Testis (tissue), 2 donors: ENCODE measurements around the gene C1orf21.
A peak's percentile ranks its signal among the peaks of the same experiment; 100 is the strongest.

Experiments used
- CTCF ChIP-seq, 3 experiments: fragments of 450-650 bp in 2 of 3; fragments of 200-600 bp in 1 of 3; sonication (generic) in 1 of 3; IDR thresholded peaks; one replicate each; pipeline ENCODE4 v1.5.1; 2016 to 2019; ENCODE audit warnings: antibody characterized with exemption in 3 of 3, mild to moderate bottlenecking in 2 of 3, moderate library complexity in 1 of 3
- POLR2A ChIP-seq: fragments of 450-650 bp; IDR thresholded peaks from one replicate; pipeline ENCODE4 v1.6.1; 2017; ENCODE audit warnings: antibody characterized with exemption, mild to moderate bottlenecking, moderate library complexity

- TF ChIP-seq CTCF (IDR thresholded peaks at IDR 0.05) (no peak), POLR2A (peak; percentile 59)
These were observed at the start of gene C1orf21 for GRCh38 chr1:184386312-184387068.
